ENCODE results near the gene AGBL2.

DNA sequence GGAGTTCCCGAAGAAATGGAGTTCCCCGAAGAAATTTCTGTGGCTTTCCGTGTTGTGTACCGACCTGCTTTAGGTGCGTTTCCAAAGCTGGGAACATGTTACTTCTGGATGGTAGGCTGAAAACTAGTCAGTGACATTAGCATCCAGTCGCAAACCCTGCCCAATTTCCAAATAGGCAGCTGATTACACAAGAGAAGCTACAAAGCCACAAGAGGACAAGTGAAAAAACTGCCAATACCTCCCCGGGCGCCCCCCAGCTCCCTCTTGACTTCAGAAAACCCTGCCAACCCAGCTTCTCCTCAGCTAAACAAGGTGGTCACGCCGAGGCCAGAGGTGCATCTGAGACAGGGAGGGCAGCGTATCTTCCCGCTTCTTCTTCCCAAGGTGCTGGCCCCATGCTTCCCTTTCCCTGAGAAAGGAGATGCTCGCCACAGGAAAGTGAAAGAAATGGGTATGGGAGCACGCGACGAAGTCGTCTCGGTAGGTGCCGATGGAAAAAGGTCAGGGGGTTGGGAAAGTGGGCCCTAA is 551 bp downstream of the AGBL2 start:
- TF ChIP-seq, protein P1, sequence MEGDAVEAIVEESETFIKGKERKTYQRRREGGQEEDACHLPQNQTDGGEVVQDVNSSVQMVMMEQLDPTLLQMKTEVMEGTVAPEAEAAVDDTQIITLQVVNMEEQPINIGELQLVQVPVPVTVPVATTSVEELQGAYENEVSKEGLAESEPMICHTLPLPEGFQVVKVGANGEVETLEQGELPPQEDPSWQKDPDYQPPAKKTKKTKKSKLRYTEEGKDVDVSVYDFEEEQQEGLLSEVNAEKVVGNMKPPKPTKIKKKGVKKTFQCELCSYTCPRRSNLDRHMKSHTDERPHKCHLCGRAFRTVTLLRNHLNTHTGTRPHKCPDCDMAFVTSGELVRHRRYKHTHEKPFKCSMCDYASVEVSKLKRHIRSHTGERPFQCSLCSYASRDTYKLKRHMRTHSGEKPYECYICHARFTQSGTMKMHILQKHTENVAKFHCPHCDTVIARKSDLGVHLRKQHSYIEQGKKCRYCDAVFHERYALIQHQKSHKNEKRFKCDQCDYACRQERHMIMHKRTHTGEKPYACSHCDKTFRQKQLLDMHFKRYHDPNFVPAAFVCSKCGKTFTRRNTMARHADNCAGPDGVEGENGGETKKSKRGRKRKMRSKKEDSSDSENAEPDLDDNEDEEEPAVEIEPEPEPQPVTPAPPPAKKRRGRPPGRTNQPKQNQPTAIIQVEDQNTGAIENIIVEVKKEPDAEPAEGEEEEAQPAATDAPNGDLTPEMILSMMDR (IDR thresholded peaks at IDR 0.05; ENCODE audit: insufficient read depth, low read depth, low read length): no peak
- TF ChIP-seq EZH2 (IDR thresholded peaks at IDR 0.05; ENCODE audit: insufficient read depth, low read length): no peak

All from astrocyte (in vitro differentiated cells and primary cell).